Upper lobe of left lung (tissue), 6 donors: ENCODE results near the gene RASSF5. TPM values are rescaled to one million over a fixed set of nuclear protein-coding genes. Genes with fewer than 3 reads are reported as not detected.

Source experiments
- ATAC-seq, 2 donors: fragments of 200-7000 bp; cut with Tn5 transposase; one replicate each; pipeline ENCODE4 v1.9.1; 2022; ENCODE audit warnings: mild to moderate bottlenecking in 2 of 2, moderate library complexity in 2 of 2; ENCODE audit not compliant: low FRiP score in 2 of 2
- DNase-seq, 2 donors: peaks; one replicate each; pipeline ENCODE4 v3.0.0-alpha.2; 2019 to 2020
- H3K27ac ChIP-seq, 4 donors: fragments of 200-600 bp; sonication (generic); one replicate each; pipeline ENCODE4 v1.5.1; 2016 to 2019
- H3K27me3 ChIP-seq, 4 donors: fragments of 200-600 bp; sonication (generic); one replicate each; pipeline ENCODE4 v1.5.1; 2017 to 2019
- H3K36me3 ChIP-seq, 4 donors: fragments of 200-600 bp; sonication (generic); one replicate each; pipeline ENCODE4 v1.5.1; 2016 to 2019
- H3K4me1 ChIP-seq, 4 donors: fragments of 200-600 bp; sonication (generic); one replicate each; pipeline ENCODE4 v1.5.1; 2018 to 2019
- H3K4me3 ChIP-seq, 4 donors: fragments of 200-600 bp; sonication (generic); one replicate each; pipeline ENCODE4 v1.5.1; 2017 to 2019; ENCODE audit warnings: mild to moderate bottlenecking in 2 of 4, moderate library complexity in 1 of 4
- H3K9me3 ChIP-seq, 4 donors: fragments of 200-600 bp; sonication (generic); one replicate each; pipeline ENCODE4 v1.5.1; 2018 to 2019
- EP300 ChIP-seq, 4 donors: sonication (generic); formaldehyde crosslinking; IDR thresholded peaks; one replicate each; pipeline ENCODE4 v1.5.1; 2017; ENCODE audit warnings: antibody characterized with exemption in 4 of 4, control low read depth in 2 of 4
- POLR2A ChIP-seq, 4 donors: fragments of 450-650 bp; IDR thresholded peaks; one replicate each; pipeline ENCODE4 v1.5.1; 2016 to 2017; ENCODE audit warnings: antibody characterized with exemption in 4 of 4, mild to moderate bottlenecking in 2 of 4
- POLR2AphosphoS5 ChIP-seq, 2 donors: sonication (generic); formaldehyde crosslinking; IDR thresholded peaks; one replicate each; pipeline ENCODE4 v1.5.1; 2017; ENCODE audit warnings: antibody characterized with exemption in 2 of 2
- WGBS, 2 donors: methylation state at CpG; one replicate each; pipeline ENCODE4 v1.1.5; 2017 to 2018; 5-methylcytosine and 5-hydroxymethylcytosine counted together
- total RNA-seq, 6 donors: library from RNA; depleted of rRNA in 4 of 6; stranded (reverse); fragments of >200 nt in 4 of 6; gene quantifications; one replicate each; pipeline versions ENCODE4 v1.1.0 to v1.2.1, GENCODE V29; 2016 to 2021
- TF ChIP-seq, protein P1 (sequence below), 6 experiments: fragments of 450-650 bp in 4 of 6; fragments of 200-600 bp in 2 of 6; sonication (generic) in 2 of 6; IDR thresholded peaks; one replicate each; pipeline ENCODE4 v1.5.1; 2016 to 2019; ENCODE audit warnings: antibody characterized with exemption in 6 of 6
- donor health status: DM: no; HTN: no; CAD: no; lungs with moderate emphysema.
- donor health status: DM: no; HTN: yes; CAD: no; lungs with severe emphysema.

Gene RASSF5
- total RNA-seq, 6 donors from 2014 or later, result 47.2 to 61.1 (median 54.9) TPM

DNA sequence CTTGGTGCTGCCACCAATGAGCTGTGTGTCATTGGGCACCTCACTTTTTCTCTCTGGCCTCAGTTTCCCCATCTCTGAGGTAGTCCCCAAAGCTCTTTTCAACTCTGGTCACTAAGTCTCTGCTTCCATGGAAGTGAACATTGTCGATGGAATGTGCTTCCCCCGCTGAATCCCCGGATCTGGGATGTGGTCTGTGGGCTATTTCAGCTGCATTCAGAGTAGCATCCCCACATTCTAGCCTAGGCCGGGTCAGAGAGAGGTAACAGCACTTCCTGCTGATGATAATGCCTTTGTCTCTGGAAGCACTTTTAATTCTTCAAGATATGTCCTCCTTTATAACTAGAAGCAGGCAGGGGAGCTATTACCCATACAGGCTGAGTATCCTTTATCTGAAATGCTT lies 29.8 kb downstream of the RASSF5 start:
- WGBS, 2 donors, result 82 to 85% methylated on average over 3 to 4 of the region's 4 CpGs
- H3K4me3 ChIP-seq, result no peak overlapping the region
- H3K9me3 ChIP-seq, result no peaks in the 10 kb centered on the region
- H3K4me1 ChIP-seq, result peaks cover 7 to 10% (median 9%) of the 10 kb centered on the region in 4 donors
- DNase-seq, result no peak
- peaks cover 0 to 3% (median 1%) of the 10 kb centered on the region in 4 donors for H3K36me3 ChIP-seq
- H3K27me3 ChIP-seq, result no peaks in the 10 kb centered on the region
- ATAC-seq, result no peak
- no peak overlapping the region for H3K27ac ChIP-seq
- TF ChIP-seq POLR2A (IDR thresholded peaks at IDR 0.05), result no peak
- TF ChIP-seq POLR2AphosphoS5 (IDR thresholded peaks at IDR 0.05), result no peak
- TF ChIP-seq, protein P1, sequence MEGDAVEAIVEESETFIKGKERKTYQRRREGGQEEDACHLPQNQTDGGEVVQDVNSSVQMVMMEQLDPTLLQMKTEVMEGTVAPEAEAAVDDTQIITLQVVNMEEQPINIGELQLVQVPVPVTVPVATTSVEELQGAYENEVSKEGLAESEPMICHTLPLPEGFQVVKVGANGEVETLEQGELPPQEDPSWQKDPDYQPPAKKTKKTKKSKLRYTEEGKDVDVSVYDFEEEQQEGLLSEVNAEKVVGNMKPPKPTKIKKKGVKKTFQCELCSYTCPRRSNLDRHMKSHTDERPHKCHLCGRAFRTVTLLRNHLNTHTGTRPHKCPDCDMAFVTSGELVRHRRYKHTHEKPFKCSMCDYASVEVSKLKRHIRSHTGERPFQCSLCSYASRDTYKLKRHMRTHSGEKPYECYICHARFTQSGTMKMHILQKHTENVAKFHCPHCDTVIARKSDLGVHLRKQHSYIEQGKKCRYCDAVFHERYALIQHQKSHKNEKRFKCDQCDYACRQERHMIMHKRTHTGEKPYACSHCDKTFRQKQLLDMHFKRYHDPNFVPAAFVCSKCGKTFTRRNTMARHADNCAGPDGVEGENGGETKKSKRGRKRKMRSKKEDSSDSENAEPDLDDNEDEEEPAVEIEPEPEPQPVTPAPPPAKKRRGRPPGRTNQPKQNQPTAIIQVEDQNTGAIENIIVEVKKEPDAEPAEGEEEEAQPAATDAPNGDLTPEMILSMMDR (IDR thresholded peaks at IDR 0.05), result no peak
- no peak for TF ChIP-seq EP300 (IDR thresholded peaks at IDR 0.05)

DNA sequence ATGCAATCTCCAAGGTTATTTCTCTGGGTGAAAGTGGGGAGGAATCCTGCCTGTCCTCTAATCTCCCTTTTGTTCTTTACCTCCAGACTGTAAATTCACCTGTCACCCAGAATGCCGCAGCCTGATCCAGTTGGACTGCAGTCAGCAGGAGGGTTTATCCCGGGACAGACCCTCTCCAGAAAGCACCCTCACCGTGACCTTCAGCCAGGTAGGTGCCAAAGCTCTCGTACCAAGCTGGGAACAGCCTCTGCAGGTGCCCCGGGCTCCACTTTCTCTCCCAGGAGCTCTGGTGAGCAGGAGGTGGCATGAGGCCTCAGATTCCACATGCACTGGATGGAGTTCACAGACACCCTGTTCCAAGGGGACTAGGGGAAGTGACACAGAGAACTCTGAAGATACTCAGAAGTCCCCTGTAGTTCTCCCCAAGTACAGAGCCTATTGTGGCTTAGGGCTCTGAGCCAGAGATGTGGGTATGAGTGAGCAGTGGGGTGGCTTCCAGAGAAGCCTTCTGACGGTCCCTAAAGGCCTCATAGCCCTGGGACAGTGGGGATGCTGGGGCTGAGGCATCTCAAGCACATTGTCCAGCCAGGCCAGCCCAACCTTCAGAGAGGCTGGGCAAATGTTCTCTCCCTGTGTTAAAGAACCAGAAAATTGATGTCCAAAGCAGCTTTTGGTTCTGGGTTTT lies 30.9 kb downstream of the RASSF5 start:
- WGBS, 2 donors, result 70 to 78% methylated on average over 6 of the region's 6 CpGs
- no peaks in the 10 kb centered on the region for H3K27me3 ChIP-seq
- no peak overlapping the region for H3K27ac ChIP-seq
- H3K4me3 ChIP-seq, result no peak overlapping the region
- TF ChIP-seq, protein P1 (IDR thresholded peaks at IDR 0.05), result no peak
- TF ChIP-seq POLR2AphosphoS5 (IDR thresholded peaks at IDR 0.05) (no peak), EP300 (IDR thresholded peaks at IDR 0.05) (no peak), POLR2A (IDR thresholded peaks at IDR 0.05) (no peak)
- DNase-seq (no peak), ATAC-seq (no peak)
- no peaks in the 10 kb centered on the region for H3K9me3 ChIP-seq
- peaks cover 0 to 3% (median 1%) of the 10 kb centered on the region in 4 donors for H3K36me3 ChIP-seq
- peaks cover 7 to 10% (median 9%) of the 10 kb centered on the region in 4 donors for H3K4me1 ChIP-seq

DNA sequence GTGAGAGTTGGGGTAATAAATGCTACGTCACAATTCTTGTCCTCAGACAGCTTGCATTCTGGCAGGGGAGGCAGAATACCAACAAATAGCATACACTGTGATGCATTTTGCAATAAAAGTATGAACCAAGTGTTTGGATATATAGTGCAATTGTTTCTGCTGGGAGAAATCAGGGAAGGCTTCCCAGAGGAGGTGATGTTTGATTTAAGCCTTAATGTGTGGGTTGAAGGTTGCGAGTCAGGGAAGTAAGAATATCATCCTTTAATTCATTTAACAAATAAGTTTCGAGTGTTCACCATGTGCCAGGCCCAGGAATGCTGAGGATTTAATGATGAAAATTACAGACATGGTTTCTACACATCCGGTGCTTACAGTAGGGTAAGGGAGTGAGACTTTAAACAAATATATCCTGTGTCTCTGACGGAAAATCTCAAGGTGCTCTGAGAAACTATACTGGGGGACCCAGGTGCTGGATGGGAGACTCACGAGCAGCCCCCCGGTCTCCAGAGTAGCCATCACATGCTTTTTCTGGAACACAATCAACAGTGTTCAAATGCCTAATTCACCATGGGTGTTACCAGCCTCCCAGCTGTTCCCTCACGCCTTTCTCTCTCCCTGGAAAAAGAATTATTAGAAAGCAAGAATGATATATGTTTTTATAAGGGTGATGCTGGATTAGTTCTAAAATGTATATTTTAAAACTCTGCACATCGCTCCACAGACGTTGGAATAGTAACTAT lies 31.7 kb downstream of the RASSF5 start:
- 86 to 87% methylated on average over 10 of the region's 10 CpGs for WGBS, 2 donors
- no peaks in the 10 kb centered on the region for H3K27me3 ChIP-seq
- H3K4me1 ChIP-seq, result peaks cover 7 to 10% (median 9%) of the 10 kb centered on the region in 4 donors

DNA sequence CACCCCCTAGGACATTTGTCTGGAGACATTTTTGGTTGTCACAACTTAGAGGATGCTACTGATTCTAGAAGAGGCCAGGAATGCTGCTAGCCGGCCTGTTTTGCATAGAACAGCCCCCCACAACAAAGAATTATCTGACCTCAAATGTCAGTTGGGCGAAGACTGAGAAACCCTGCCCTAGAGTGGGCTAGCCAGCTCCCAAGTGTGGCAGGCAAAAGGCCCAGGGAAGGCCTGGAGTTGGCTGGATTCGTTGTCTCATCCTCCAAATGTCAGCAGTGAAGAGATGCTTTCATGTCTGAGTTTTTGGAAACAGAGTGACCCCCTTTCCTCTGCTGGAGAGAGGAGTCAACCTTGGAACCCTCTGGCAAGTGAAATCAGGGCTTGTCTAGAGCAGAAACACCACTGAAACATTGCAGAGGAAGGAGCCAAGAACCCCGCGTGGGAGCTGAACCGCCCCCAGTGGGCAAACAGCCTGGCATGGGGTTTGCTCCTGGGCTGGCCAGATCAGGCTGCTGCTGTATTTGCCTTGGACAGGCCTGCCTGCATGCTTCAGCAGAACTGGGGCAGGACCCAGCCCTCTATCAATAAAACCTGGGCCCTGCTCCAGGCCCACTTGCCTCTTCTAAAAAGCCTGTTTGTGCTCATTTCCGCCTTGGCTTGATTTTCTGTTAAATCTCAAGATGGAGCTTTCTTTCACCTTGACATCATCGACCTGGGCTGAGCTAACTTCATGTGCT lies 32.9 kb downstream of the RASSF5 start:
- H3K27ac ChIP-seq, result peak overlapping the region; percentile 62 to 78 (median 76)

More for the DNA sequence above, 31.7 kb downstream of the RASSF5 start:
- H3K4me3 ChIP-seq, result no peak overlapping the region
- peaks cover 0 to 3% (median 1%) of the 10 kb centered on the region in 4 donors for H3K36me3 ChIP-seq
- peak overlapping the region in 2 of 4 donors; percentile 62 to 75 for H3K27ac ChIP-seq
- ATAC-seq (no peak), DNase-seq (no peak)
- H3K9me3 ChIP-seq, result no peaks in the 10 kb centered on the region
- TF ChIP-seq, protein P1 (IDR thresholded peaks at IDR 0.05), result no peak
- TF ChIP-seq EP300 (IDR thresholded peaks at IDR 0.05) (no peak), POLR2A (IDR thresholded peaks at IDR 0.05) (no peak), POLR2AphosphoS5 (IDR thresholded peaks at IDR 0.05) (no peak)

More for the DNA sequence above, 32.9 kb downstream of the RASSF5 start:
- TF ChIP-seq EP300 (IDR thresholded peaks at IDR 0.05) (peak in 1 of 4 donors; percentile 40), POLR2AphosphoS5 (IDR thresholded peaks at IDR 0.05) (no peak), POLR2A (IDR thresholded peaks at IDR 0.05) (no peak)
- Histone ChIP-seq H3K27me3 (no peaks in the 10 kb centered on the region), H3K9me3 (no peaks in the 10 kb centered on the region), H3K36me3 (peaks cover 0 to 3% (median 1%) of the 10 kb centered on the region in 4 donors), H3K4me1 (peaks cover 10 to 15% (median 15%) of the 10 kb centered on the region in 4 donors), H3K4me3 (no peak overlapping the region)
- WGBS, 2 donors, result 56 to 74% methylated on average over 4 to 8 of the region's 8 CpGs
- ATAC-seq, result peak; percentile 76 to 90
- peak; percentile 63 to 93 for DNase-seq
